ENCODE data around the gene ALOX5AP.

ALOX5AP gene

GRCh38 chr13:30805603-30806011 lies 70.3 kb downstream of the ALOX5AP start:
- Histone ChIP-seq H3K9me3 (ENCODE audit: control insufficient read depth, low read depth, low read length) (no peaks in the 10 kb centered on the region), H3K36me3 (ENCODE audit: control insufficient read depth, low read depth, low read length) (no peaks in the 10 kb centered on the region), H3K9ac (ENCODE audit: low read length) (no peak overlapping the region), H3K4me1 (ENCODE audit: control insufficient read depth, low read depth, low read length) (no peaks in the 10 kb centered on the region), H3K4me3 (ENCODE audit: low read length) (no peak overlapping the region), H3K27me3 (ENCODE audit: control insufficient read depth, insufficient read depth, low read length) (peaks cover 5% of the 10 kb centered on the region), H3K27ac (ENCODE audit: low read length) (no peak overlapping the region)

- H3K27ac ChIP-seq (ENCODE audit: low read length) = no peak overlapping the region
- no peak overlapping the region for H3K9ac ChIP-seq (ENCODE audit: low read length)
- no peaks in the 10 kb centered on the region for H3K9me3 ChIP-seq (ENCODE audit: control insufficient read depth, low read depth, low read length)
- H3K4me3 ChIP-seq (ENCODE audit: low read length) = no peak overlapping the region
- H3K36me3 ChIP-seq (ENCODE audit: control insufficient read depth, low read depth, low read length) = no peaks in the 10 kb centered on the region
- H3K4me1 ChIP-seq (ENCODE audit: control insufficient read depth, low read depth, low read length) = no peaks in the 10 kb centered on the region
- H3K27me3 ChIP-seq (ENCODE audit: control insufficient read depth, insufficient read depth, low read length) = peaks cover 5% of the 10 kb centered on the region
These were observed 71.4 kb downstream of the ALOX5AP start for GRCh38 chr13:30806784-30807183.

- H3K9me3 ChIP-seq (ENCODE audit: control insufficient read depth, low read depth, low read length) = no peaks in the 10 kb centered on the region
- H3K4me3 ChIP-seq (ENCODE audit: low read length) = no peak overlapping the region
- H3K36me3 ChIP-seq (ENCODE audit: control insufficient read depth, low read depth, low read length) = no peaks in the 10 kb centered on the region
- H3K27me3 ChIP-seq (ENCODE audit: control insufficient read depth, insufficient read depth, low read length) = peaks cover 5% of the 10 kb centered on the region
- H3K27ac ChIP-seq (ENCODE audit: low read length) = no peak overlapping the region
- no peaks in the 10 kb centered on the region for H3K4me1 ChIP-seq (ENCODE audit: control insufficient read depth, low read depth, low read length)
- H3K9ac ChIP-seq (ENCODE audit: low read length) = no peak overlapping the region
These were observed 72.0 kb downstream of the ALOX5AP start for GRCh38 chr13:30807392-30807791.

GRCh38 chr13:30808600-30808999 lies 73.3 kb downstream of the ALOX5AP start:
- H3K9me3 ChIP-seq (ENCODE audit: control insufficient read depth, low read depth, low read length) = no peaks in the 10 kb centered on the region
- H3K27ac ChIP-seq (ENCODE audit: low read length) = no peak overlapping the region
- no peaks in the 10 kb centered on the region for H3K27me3 ChIP-seq (ENCODE audit: control insufficient read depth, insufficient read depth, low read length)
- no peak overlapping the region for H3K4me3 ChIP-seq (ENCODE audit: low read length)
- no peak overlapping the region for H3K9ac ChIP-seq (ENCODE audit: low read length)
- H3K36me3 ChIP-seq (ENCODE audit: control insufficient read depth, low read depth, low read length) = no peaks in the 10 kb centered on the region
- H3K4me1 ChIP-seq (ENCODE audit: control insufficient read depth, low read depth, low read length) = no peaks in the 10 kb centered on the region

GRCh38 chr13:30809787-30810186 lies 74.4 kb downstream of the ALOX5AP start:
- H3K4me1 ChIP-seq (ENCODE audit: control insufficient read depth, low read depth, low read length) = no peaks in the 10 kb centered on the region
- no peaks in the 10 kb centered on the region for H3K9me3 ChIP-seq (ENCODE audit: control insufficient read depth, low read depth, low read length)
- H3K27ac ChIP-seq (ENCODE audit: low read length) = no peak overlapping the region
- no peaks in the 10 kb centered on the region for H3K27me3 ChIP-seq (ENCODE audit: control insufficient read depth, insufficient read depth, low read length)
- no peak overlapping the region for H3K4me3 ChIP-seq (ENCODE audit: low read length)
- no peak overlapping the region for H3K9ac ChIP-seq (ENCODE audit: low read length)
- H3K36me3 ChIP-seq (ENCODE audit: control insufficient read depth, low read depth, low read length) = no peaks in the 10 kb centered on the region

GRCh38 chr13:30810261-30810701 lies 74.9 kb downstream of the ALOX5AP start:
- no peaks in the 10 kb centered on the region for H3K27me3 ChIP-seq (ENCODE audit: control insufficient read depth, insufficient read depth, low read length)
- H3K4me1 ChIP-seq (ENCODE audit: control insufficient read depth, low read depth, low read length) = no peaks in the 10 kb centered on the region
- no peak overlapping the region for H3K9ac ChIP-seq (ENCODE audit: low read length)
- no peaks in the 10 kb centered on the region for H3K9me3 ChIP-seq (ENCODE audit: control insufficient read depth, low read depth, low read length)
- H3K27ac ChIP-seq (ENCODE audit: low read length) = no peak overlapping the region
- no peaks in the 10 kb centered on the region for H3K36me3 ChIP-seq (ENCODE audit: control insufficient read depth, low read depth, low read length)
- H3K4me3 ChIP-seq (ENCODE audit: low read length) = no peak overlapping the region

GRCh38 chr13:30810801-30811200 lies 75.5 kb downstream of the ALOX5AP start:
- Histone ChIP-seq H3K27ac (ENCODE audit: low read length) (no peak overlapping the region), H3K27me3 (ENCODE audit: control insufficient read depth, insufficient read depth, low read length) (no peaks in the 10 kb centered on the region), H3K9me3 (ENCODE audit: control insufficient read depth, low read depth, low read length) (no peaks in the 10 kb centered on the region), H3K36me3 (ENCODE audit: control insufficient read depth, low read depth, low read length) (no peaks in the 10 kb centered on the region), H3K4me1 (ENCODE audit: control insufficient read depth, low read depth, low read length) (no peaks in the 10 kb centered on the region), H3K9ac (ENCODE audit: low read length) (no peak overlapping the region), H3K4me3 (ENCODE audit: low read length) (no peak overlapping the region)
